HG03432 (cell line): ENCODE results near the gene TGFBR3L.
"Not testable (repeated sequence)": the region's sequence is repeated elsewhere in the genome, so short reads cannot be mapped to it uniquely, and the experiment has no call there.

Experiments used
- ATAC-seq: cut with Tn5 transposase; IDR thresholded peaks from one replicate; pipeline ENCODE4 v1.9.1; 2021; ENCODE audit warnings: mild to moderate bottlenecking, moderate library complexity; ENCODE audit not compliant: unreplicated experiment

TGFBR3L gene

DNA sequence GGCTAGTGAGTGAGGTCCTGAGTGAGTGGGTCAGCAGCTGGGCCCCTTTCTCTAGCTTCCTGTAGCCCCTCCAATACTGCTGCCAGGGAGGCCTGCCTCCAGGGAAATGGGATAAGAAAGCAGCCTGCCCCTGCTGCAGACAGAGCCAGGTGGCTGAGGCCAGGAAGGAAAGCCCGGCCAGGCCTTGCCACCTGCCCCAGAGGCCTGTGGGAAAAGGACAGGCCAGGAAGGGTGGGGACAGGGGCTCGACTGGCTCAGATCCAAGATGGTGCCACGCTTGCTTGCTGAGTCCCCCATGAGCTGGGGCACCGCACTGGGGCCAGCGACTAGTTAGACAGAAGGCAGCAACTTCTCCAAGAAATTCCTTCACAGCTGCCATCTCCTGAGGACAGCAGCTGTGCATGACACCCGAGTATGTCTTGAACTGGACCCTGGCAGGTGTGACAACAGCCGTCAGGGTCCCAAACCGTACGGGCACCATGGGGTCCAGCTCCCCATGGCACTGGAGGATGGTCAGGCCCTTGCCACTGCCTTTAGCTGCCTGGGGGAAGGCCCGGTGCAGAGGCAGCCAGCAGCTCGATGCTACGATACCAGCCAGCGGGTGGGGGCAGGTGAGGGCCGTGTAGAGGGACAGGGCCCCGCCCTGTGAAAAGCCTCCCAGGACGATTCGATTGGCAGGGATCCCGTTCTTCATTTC lies 35.4 kb upstream of the TGFBR3L start:
- ATAC-seq, result no peak

- ATAC-seq, result no peak
Observed at GRCh38 chr19:7879836-7880235, 34.8 kb upstream of the TGFBR3L start.

DNA sequence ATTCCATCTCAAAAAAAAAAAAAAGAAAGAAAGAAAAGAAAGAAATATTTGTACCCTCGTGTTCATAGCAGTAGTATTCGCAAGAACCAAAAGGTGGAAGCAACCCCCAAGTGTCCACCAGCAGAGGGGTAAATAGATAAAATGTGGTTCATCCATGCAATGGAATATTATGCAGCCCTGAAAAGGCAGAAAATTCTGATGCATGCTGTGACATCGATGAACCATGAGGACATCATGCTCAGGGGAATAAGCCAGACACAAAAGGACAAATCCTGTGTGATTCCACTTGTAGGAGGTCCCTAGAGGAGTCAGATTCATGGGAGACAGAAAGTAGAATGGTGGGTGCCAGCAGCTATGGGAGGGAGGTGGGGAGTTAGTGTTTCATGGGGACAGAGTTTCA lies 32.7 kb upstream of the TGFBR3L start:
- ATAC-seq, result no peak

GRCh38 chr19:7883105-7883504 lies 31.5 kb upstream of the TGFBR3L start:
- ATAC-seq, result no peak

- ATAC-seq, result no peak
Observed at GRCh38 chr19:7883796-7884570, 30.6 kb upstream of the TGFBR3L start.

- ATAC-seq, result no peak
Observed at GRCh38 chr19:7885818-7886217, 28.8 kb upstream of the TGFBR3L start.

GRCh38 chr19:7887408-7888144 lies 27.1 kb upstream of the TGFBR3L start:
- no peak for ATAC-seq

DNA sequence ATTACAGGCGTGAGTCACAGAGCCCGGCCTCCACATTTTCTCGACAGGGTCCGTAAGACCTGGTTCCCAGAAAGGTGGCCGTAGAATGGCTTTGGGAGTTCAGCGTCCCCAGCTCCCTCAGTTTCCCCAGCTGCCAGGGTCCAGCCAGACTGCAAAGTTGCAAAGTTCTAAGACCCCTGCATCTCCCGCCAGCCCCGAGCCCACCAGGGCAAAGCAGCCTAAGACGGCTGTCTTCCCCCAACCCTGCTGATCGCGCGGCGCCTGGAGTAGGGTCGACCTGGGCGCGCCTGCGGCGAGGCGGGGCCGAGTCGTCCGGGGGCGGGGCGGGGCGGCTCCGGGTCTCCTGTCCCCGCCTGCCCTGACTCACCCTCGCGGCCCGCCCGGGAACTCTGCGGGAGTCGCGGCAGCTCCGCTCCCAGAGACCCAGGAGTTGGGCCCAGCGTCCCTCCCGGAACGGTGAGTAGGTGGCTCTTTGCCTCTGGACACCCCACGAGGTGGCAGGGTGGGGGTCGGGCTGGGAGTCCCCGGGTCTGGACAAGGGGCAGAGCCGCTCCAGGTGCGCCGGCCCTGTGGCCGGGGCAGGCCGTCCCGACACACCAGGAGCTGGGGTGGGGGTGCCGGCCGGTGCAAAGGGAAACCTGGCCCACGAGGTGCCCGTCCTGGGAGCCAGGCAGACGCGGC lies 26.3 kb upstream of the TGFBR3L start, which contains the start of gene LRRC8E:
TSS of gene LRRC8E (plus strand) at position 366 of the 681 bp plus-strand sequence. CDS start 7,094 bp downstream, outside the sequence.
- ATAC-seq, result no peak

GRCh38 chr19:7888826-7889217 lies 25.8 kb upstream of the TGFBR3L start:
- ATAC-seq, result no peak

DNA sequence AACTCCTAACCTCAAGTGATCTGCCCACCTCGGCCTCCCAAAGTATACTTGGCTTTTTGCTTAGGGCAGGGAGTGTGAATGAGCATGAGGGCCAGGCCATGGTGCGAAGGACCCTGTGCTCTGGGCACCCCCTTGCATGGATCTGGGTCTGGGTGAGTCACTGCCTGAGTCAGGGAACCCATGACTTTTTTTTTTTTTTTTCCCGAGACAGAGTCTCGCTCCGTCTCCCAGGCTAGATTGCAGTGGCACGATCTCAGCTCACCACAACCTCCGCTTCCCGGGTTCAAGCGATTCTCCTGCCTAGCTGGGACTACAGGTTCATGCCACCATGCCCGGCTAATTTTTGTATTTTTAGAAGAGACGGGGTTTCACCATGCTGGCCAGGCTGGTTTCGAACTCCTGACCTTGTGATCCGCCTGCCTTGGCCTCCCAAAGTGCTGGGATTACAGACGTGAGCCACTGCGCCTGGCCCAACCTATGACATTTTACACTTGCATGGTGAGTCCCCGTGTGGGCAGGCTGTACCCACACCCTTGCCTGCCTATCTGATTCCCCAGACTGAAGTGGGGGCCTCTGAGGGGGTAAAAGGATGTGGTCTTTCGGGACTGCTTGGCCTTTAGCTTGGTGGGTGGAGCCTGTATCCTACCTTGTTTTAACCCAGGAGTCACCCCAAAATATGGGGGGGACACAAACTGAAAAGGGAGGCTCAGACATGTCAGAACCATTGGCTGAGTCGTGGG lies 21.1 kb upstream of the TGFBR3L start:
- ATAC-seq, result not testable (repeated sequence)

- no peak for ATAC-seq
Observed at GRCh38 chr19:7894612-7895309, 19.9 kb upstream of the TGFBR3L start.

DNA sequence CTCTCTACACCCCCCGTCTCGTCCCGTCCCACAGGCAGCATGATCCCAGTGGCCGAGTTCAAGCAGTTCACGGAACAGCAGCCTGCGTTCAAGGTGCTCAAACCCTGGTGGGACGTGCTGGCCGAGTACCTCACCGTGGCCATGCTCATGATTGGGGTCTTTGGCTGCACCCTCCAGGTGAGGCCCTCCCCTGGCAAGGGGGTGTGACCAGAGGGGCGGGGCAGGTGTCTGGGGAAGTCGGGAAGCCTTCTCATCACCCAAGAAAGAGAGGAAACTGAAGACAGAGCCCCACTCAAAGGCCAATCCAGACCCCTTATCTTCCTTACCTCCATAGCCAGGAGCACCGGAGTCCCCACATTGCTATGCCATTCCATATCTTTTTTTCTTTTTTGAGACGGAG lies 19.1 kb upstream of the TGFBR3L start:
- ATAC-seq, result no peak

DNA sequence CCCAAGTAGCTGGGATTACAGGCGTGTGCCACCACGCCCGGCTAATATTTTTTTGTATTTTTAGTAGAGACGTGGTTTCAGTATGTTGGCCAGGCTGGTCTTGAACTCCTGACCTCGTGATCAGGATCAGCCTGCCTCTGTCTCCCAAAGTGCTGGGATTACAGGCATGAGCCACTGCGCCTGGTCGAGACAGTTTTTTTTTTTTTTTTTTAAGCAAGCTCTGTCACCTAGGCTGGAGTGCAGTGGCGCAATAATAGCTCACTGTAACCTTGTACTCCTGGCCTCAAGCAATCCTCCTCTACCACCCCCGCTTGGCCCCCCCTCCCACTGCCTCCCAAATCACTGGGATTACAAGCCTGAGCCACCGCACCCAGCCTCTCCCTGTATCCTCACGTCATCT lies 17.3 kb upstream of the TGFBR3L start:
- no peak for ATAC-seq

DNA sequence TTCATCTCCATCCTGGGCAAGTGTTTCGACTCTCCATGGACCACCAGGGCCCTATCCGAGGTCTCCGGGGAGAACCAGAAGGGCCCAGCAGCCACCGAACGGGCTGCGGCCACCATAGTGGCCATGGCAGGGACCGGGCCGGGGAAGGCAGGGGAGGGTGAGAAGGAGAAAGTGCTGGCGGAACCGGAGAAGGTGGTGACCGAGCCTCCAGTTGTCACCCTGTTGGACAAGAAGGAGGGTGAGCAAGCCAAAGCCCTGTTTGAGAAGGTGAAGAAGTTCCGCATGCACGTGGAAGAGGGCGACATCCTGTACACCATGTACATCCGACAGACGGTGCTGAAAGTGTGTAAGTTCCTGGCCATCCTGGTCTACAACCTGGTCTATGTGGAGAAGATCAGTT lies 15.7 kb upstream of the TGFBR3L start:
- no peak for ATAC-seq

DNA sequence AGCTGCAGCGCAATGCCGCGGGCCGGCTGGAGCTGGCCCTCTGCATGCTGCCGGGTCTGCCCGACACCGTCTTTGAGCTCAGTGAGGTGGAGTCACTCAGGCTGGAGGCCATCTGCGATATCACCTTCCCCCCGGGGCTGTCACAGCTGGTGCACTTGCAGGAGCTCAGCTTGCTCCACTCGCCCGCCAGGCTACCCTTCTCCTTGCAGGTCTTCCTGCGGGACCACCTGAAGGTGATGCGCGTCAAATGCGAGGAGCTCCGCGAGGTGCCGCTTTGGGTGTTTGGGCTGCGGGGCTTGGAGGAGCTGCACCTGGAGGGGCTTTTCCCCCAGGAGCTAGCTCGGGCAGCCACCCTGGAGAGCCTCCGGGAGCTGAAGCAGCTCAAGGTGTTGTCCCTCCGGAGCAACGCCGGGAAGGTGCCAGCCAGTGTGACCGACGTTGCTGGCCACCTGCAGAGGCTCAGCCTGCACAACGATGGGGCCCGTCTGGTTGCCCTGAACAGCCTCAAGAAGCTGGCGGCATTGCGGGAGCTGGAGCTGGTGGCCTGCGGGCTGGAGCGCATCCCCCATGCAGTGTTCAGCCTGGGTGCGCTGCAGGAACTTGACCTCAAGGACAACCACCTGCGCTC lies 14.8 kb upstream of the TGFBR3L start:
- ATAC-seq, result no peak

GRCh38 chr19:7900401-7900870 lies 14.2 kb upstream of the TGFBR3L start:
- no peak for ATAC-seq

DNA sequence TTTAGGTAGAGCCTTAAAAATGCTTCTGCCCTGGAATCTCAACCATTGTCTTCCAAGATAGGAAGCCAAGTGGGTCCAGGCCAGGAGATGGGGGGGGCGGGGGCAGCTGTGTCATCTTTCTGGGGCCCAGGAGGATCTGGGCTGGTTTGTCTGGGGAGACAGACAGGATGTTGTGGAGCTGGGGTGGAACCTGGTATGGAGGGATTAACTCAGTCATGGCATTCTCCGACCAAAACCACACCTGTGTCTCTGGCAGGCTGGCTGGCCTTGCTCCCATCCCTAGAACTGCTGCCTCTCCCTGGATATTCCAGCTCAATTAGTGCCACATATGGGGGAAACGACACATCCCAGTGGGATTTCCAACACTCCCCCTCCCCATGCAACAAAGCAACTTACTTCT lies 13.7 kb upstream of the TGFBR3L start:
- no peak for ATAC-seq

- no peak for ATAC-seq
Observed at GRCh38 chr19:7901337-7901736, 13.3 kb upstream of the TGFBR3L start.

GRCh38 chr19:7902796-7903243 lies 11.8 kb upstream of the TGFBR3L start:
- peak; percentile 4 for ATAC-seq
